CD14-positive monocyte (primary cell): ENCODE results near the gene CBLN1. TPM values are rescaled to one million over a fixed set of nuclear protein-coding genes. Genes with fewer than 3 reads are reported as not detected.

ENCODE experiments used
- DNase-seq, 3 donors: peaks; one replicate each; pipeline ENCODE4 v3.0.0-alpha.2; 2011 to 2022
- H2AFZ ChIP-seq: 2 replicates; pipeline ENCODE4 v1.6.0; 2012; ENCODE audit warnings: mild to moderate bottlenecking, low read depth, low read length, inconsistent platforms; ENCODE audit not compliant: insufficient read depth, poor library complexity, severe bottlenecking
- H3K27ac ChIP-seq, 2 donors: 1 replicate in 1 of 2; 2 replicates in 1 of 2; pipeline ENCODE4 v1.5.1; 2012 to 2013; ENCODE audit warnings: low read length in 2 of 2, control low read depth in 1 of 2, inconsistent platforms in 1 of 2, low read depth in 1 of 2, mild to moderate bottlenecking in 1 of 2
- H3K27me3 ChIP-seq, 2 donors: one replicate each; pipeline versions ENCODE4 v1.6.0 to v1.6.1; 2011 to 2013; ENCODE audit warnings: low read length in 2 of 2; ENCODE audit not compliant: control insufficient read depth in 2 of 2, insufficient read depth in 2 of 2
- H3K36me3 ChIP-seq, 2 donors: replicated peaks in 1 of 2; 1 replicate in 1 of 2; 2 replicates in 1 of 2; pipeline versions ENCODE4 v1.5.1 to v1.6.1; 2012 to 2013; ENCODE audit warnings: low read length in 2 of 2, control low read depth in 1 of 2, inconsistent platforms in 1 of 2, mild to moderate bottlenecking in 1 of 2; ENCODE audit not compliant: insufficient read depth in 2 of 2, control insufficient read depth in 1 of 2
- H3K4me1 ChIP-seq, 2 donors: 1 replicate in 1 of 2; 2 replicates in 1 of 2; pipeline versions ENCODE4 v1.5.1 to v1.6.1; 2012 to 2013; ENCODE audit warnings: low read length in 2 of 2, control low read depth in 1 of 2, inconsistent platforms in 1 of 2, mild to moderate bottlenecking in 1 of 2, moderate library complexity in 1 of 2; ENCODE audit not compliant: insufficient read depth in 2 of 2, control insufficient read depth in 1 of 2
- H3K4me2 ChIP-seq: replicated peaks from 2 replicates; pipeline ENCODE3; 2012; ENCODE audit warnings: low read length, moderate library complexity, mild to moderate bottlenecking; ENCODE audit not compliant: poor library complexity, severe bottlenecking; ENCODE audit errors: extremely low read depth
- H3K4me3 ChIP-seq, 3 experiments: fragments of 200-600 bp in 1 of 3; sonication (generic) in 1 of 3; replicated peaks in 1 of 3; 1 replicate in 2 of 3; 2 replicates in 1 of 3; pipeline ENCODE4 v1.5.1; 2011 to 2013; ENCODE audit warnings: low read length in 3 of 3, mild to moderate bottlenecking in 3 of 3, control low read depth in 2 of 3, low read depth in 2 of 3, inconsistent platforms in 1 of 3, moderate library complexity in 1 of 3
- H3K79me2 ChIP-seq: 2 replicates; pipeline ENCODE4 v1.6.0; 2012; ENCODE audit warnings: mild to moderate bottlenecking, control low read depth, inconsistent platforms, low read length, moderate library complexity; ENCODE audit not compliant: insufficient read depth
- H3K9ac ChIP-seq: 2 replicates; pipeline ENCODE4 v1.6.0; 2017; ENCODE audit warnings: low read length, mild to moderate bottlenecking; ENCODE audit not compliant: insufficient read depth, poor library complexity, severe bottlenecking
- H3K9me3 ChIP-seq, 2 donors: replicated peaks in 1 of 2; 1 replicate in 1 of 2; 2 replicates in 1 of 2; pipeline versions ENCODE4 v1.5.1 to v1.6.1; 2012 to 2013; ENCODE audit warnings: low read length in 2 of 2, control low read depth in 1 of 2; ENCODE audit not compliant: control insufficient read depth in 1 of 2, insufficient read depth in 1 of 2
- H4K20me1 ChIP-seq: 2 replicates; pipeline ENCODE4 v1.6.0; 2012; ENCODE audit warnings: mild to moderate bottlenecking, low read length, control low read depth, moderate library complexity; ENCODE audit not compliant: insufficient read depth
- H3K27ac Mint-ChIP-seq, 7 donors: one replicate each; pipeline ENCODE4 v1.8.0; 2020; ENCODE audit warnings: mild to moderate bottlenecking in 7 of 7, mixed read lengths in 7 of 7, moderate library complexity in 6 of 7, inconsistent platforms in 2 of 7
- H3K27me3 Mint-ChIP-seq, 3 donors: one replicate each; pipeline ENCODE4 v1.8.0; 2021 to 2022; ENCODE audit warnings: low read depth in 3 of 3, mild to moderate bottlenecking in 3 of 3, mixed read lengths in 3 of 3, moderate library complexity in 3 of 3, inconsistent platforms in 1 of 3
- H3K36me3 Mint-ChIP-seq, 2 donors: one replicate each; pipeline ENCODE4 v1.8.0; 2020; ENCODE audit warnings: mixed read lengths in 2 of 2, inconsistent platforms in 1 of 2, mild to moderate bottlenecking in 1 of 2
- H3K4me1 Mint-ChIP-seq: one replicate; pipeline ENCODE4 v1.8.0; 2020; ENCODE audit warnings: mild to moderate bottlenecking, mixed read lengths
- H3K4me3 Mint-ChIP-seq, 2 donors: one replicate each; pipeline ENCODE4 v1.8.0; 2020; ENCODE audit warnings: mild to moderate bottlenecking in 2 of 2, mixed read lengths in 2 of 2, moderate library complexity in 1 of 2
- H3K9me3 Mint-ChIP-seq, 7 donors: one replicate each; pipeline ENCODE4 v1.8.0; 2020 to 2022; ENCODE audit warnings: mixed read lengths in 7 of 7, mild to moderate bottlenecking in 6 of 7, moderate library complexity in 6 of 7, inconsistent platforms in 2 of 7
- CTCF ChIP-seq: fragments of 200-600 bp; IDR thresholded peaks from one replicate; pipeline ENCODE4 v1.8.0; 2022; ENCODE audit warnings: antibody characterized with exemption, mild to moderate bottlenecking
- WGBS: methylation state at CpG from one replicate; pipeline ENCODE4 v1.1.5; 2013; ENCODE audit warnings: missing lambda C conversion rate; ENCODE audit not compliant: insufficient coverage; 5-methylcytosine and 5-hydroxymethylcytosine counted together
- intact Hi-C, 2 donors: fragments of 100-400 bp; cut with micrococcal nuclease; formaldehyde crosslinking; loops; one replicate each; pipeline versions ENCODE4 v1.15.0 to v1.15.1; 2023
- polyA plus RNA-seq, 3 donors: library from polyadenylated mRNA; depleted of rRNA in 1 of 3; unstranded in 2 of 3; stranded (reverse) in 1 of 3; fragments of 300-500 nt in 2 of 3; fragments of >200 nt in 1 of 3; fragmentation: Illumina TruSeq in 2 of 3; gene quantifications; 1 replicate in 2 of 3; 2 replicates in 1 of 3; pipeline ENCODE4 v1.2.3, GENCODE V29; 2012 to 2021

Gene CBLN1
- polyA plus RNA-seq, 3 donors, result not detected

- Mint-ChIP-seq H3K36me3 (peaks cover 0 to 5% of the 10 kb centered on the region in 2 donors), H3K27me3 (peaks cover 87 to 98% (median 89%) of the 10 kb centered on the region in 3 donors), H3K9me3 (peaks cover 4 to 46% (median 16%) of the 10 kb centered on the region in 7 donors), H3K4me1 (peaks cover 9% of the 10 kb centered on the region), H3K4me3 (peak overlapping the region in 1 of 2 donors; percentile 72), H3K27ac (no peak overlapping the region)
- no peak for TF ChIP-seq CTCF
- Histone ChIP-seq H3K36me3 (no peaks in the 10 kb centered on the region), H2AFZ (no peak overlapping the region), H4K20me1 (no peaks in the 10 kb centered on the region), H3K9ac (no peak overlapping the region), H3K9me3 (peaks cover 0 to 39% of the 10 kb centered on the region in 2 donors), H3K27me3 (peaks cover 81 to 90% of the 10 kb centered on the region in 2 donors), H3K4me3 (no peak overlapping the region), H3K4me1 (peaks cover 3 to 10% of the 10 kb centered on the region in 2 donors), H3K27ac (no peak overlapping the region), H3K79me2 (no peaks in the 10 kb centered on the region), H3K4me2 (no peak overlapping the region)
- WGBS, result 8% methylated on average over 25 of the region's 29 CpGs
- intact Hi-C loops, result no loop called here
- no peak for DNase-seq
Measured at GRCh38 chr16:49278944-49279725, 2.5 kb downstream of the CBLN1 start.

GRCh38 chr16:49278567-49278827 is 3.1 kb downstream of the CBLN1 start:
- Mint-ChIP-seq H3K27ac (no peak overlapping the region), H3K36me3 (peaks cover 0 to 5% of the 10 kb centered on the region in 2 donors), H3K4me1 (peaks cover 9% of the 10 kb centered on the region), H3K9me3 (peaks cover 4 to 41% (median 16%) of the 10 kb centered on the region in 7 donors), H3K27me3 (peaks cover 87 to 97% (median 89%) of the 10 kb centered on the region in 3 donors), H3K4me3 (peak overlapping the region in 1 of 2 donors; percentile 72)
- H3K36me3 ChIP-seq, result no peaks in the 10 kb centered on the region
- no peak for TF ChIP-seq CTCF
- no peak overlapping the region for H3K4me2 ChIP-seq
- H3K4me1 ChIP-seq, result peaks cover 3 to 10% of the 10 kb centered on the region in 2 donors
- H3K27ac ChIP-seq, result no peak overlapping the region
- intact Hi-C loops, result no loop called here
- DNase-seq, result no peak
- H2AFZ ChIP-seq, result no peak overlapping the region
- no peak overlapping the region for H3K4me3 ChIP-seq
- H3K27me3 ChIP-seq, result peaks cover 81 to 90% of the 10 kb centered on the region in 2 donors
- WGBS, result 7% methylated on average over 7 of the region's 11 CpGs
- H3K9me3 ChIP-seq, result peaks cover 0 to 34% of the 10 kb centered on the region in 2 donors
- no peaks in the 10 kb centered on the region for H4K20me1 ChIP-seq
- no peak overlapping the region for H3K9ac ChIP-seq
- H3K79me2 ChIP-seq, result no peaks in the 10 kb centered on the region
